Tibial artery (tissue), 4 donors: ENCODE measurements around the gene HOXA3.

Experiments
- DNase-seq, 2 donors: peaks; one replicate each; pipeline ENCODE4 v3.0.0-alpha.2; 2019
- H3K27ac ChIP-seq, 2 donors: fragments of 200-600 bp; sonication (generic) in 1 of 2; 1 replicate in 1 of 2; 2 replicates in 1 of 2; pipeline ENCODE4 v1.5.1; 2018 to 2019; ENCODE audit warnings: mild to moderate bottlenecking in 1 of 2
- H3K27me3 ChIP-seq, 2 donors: fragments of 200-600 bp; sonication (generic) in 1 of 2; one replicate each; pipeline versions ENCODE4 v1.5.1 to v1.6.0; 2016 to 2019
- H3K36me3 ChIP-seq, 3 donors: fragments of 200-600 bp; sonication (generic) in 2 of 3; one replicate each; pipeline ENCODE4 v1.5.1; 2016 to 2019; ENCODE audit warnings: mild to moderate bottlenecking in 2 of 3
- H3K4me1 ChIP-seq, 4 donors: fragments of 200-600 bp; sonication (generic) in 2 of 4; 1 replicate in 3 of 4; 2 replicates in 1 of 4; pipeline ENCODE4 v1.5.1; 2016 to 2019
- H3K4me3 ChIP-seq, 2 donors: fragments of 200-600 bp; sonication (generic) in 1 of 2; 1 replicate in 1 of 2; 2 replicates in 1 of 2; pipeline ENCODE4 v1.5.1; 2018 to 2019; ENCODE audit warnings: mild to moderate bottlenecking in 2 of 2
- H3K9me3 ChIP-seq, 3 donors: fragments of 200-600 bp; sonication (generic) in 1 of 3; one replicate each; pipeline ENCODE4 v1.5.1; 2016 to 2019
- CTCF ChIP-seq, 2 experiments: fragments of 200-600 bp in 1 of 2; fragments of 450-650 bp in 1 of 2; IDR thresholded peaks; one replicate each; pipeline ENCODE4 v1.5.1; 2017 to 2019; ENCODE audit warnings: antibody characterized with exemption in 2 of 2, mild to moderate bottlenecking in 1 of 2, moderate library complexity in 1 of 2
- intact Hi-C: fragments of 100-400 bp; cut with DNase I; formaldehyde crosslinking; loops from one replicate; pipeline ENCODE4 v1.15.0; 2023; ENCODE audit warnings: low total_unique reads

Gene HOXA3

GRCh38 chr7:27191161-27191731, 38.9 kb upstream of the HOXA3 start:
- intact Hi-C loops, result loop anchor here (10.0 kb wide), 2 partner anchors 734 to 904 kb away; no protein-coding TSS in a partner anchor
- Histone ChIP-seq H3K27ac (no peak overlapping the region), H3K27me3 (peaks cover 0 to 90% of the 10 kb centered on the region in 2 donors), H3K4me3 (no peak overlapping the region), H3K4me1 (peaks cover 0 to 13% (median 8%) of the 10 kb centered on the region in 4 donors), H3K9me3 (no peaks in the 10 kb centered on the region), H3K36me3 (no peaks in the 10 kb centered on the region)
- TF ChIP-seq CTCF (IDR thresholded peaks at IDR 0.05), result no peak
- DNase-seq, result peak; percentile 16 to 58

- Histone ChIP-seq H3K9me3 (no peaks in the 10 kb centered on the region), H3K4me1 (peaks cover 0 to 16% (median 8%) of the 10 kb centered on the region in 4 donors), H3K27ac (no peak overlapping the region), H3K36me3 (no peaks in the 10 kb centered on the region), H3K4me3 (no peak overlapping the region), H3K27me3 (peaks cover 0 to 91% of the 10 kb centered on the region in 2 donors)
- intact Hi-C loops, result loop anchor here (10.0 kb wide), 2 partner anchors 735 to 905 kb away; no protein-coding TSS in a partner anchor
- TF ChIP-seq CTCF (IDR thresholded peaks at IDR 0.05), result no peak
- DNase-seq, result peak; percentile 13 to 39
Measured at GRCh38 chr7:27189997-27190748, 37.8 kb upstream of the HOXA3 start.

- no peak overlapping the region for H3K4me3 ChIP-seq
- peaks cover 0 to 91% of the 10 kb centered on the region in 2 donors for H3K27me3 ChIP-seq
- H3K36me3 ChIP-seq, result no peaks in the 10 kb centered on the region
- no peak for TF ChIP-seq CTCF (IDR thresholded peaks at IDR 0.05)
- no peak overlapping the region for H3K27ac ChIP-seq
- peak; percentile 16 to 57 for DNase-seq
- no peaks in the 10 kb centered on the region for H3K9me3 ChIP-seq
- intact Hi-C loops, result no loop called here
- H3K4me1 ChIP-seq, result peaks cover 0 to 22% (median 12%) of the 10 kb centered on the region in 4 donors
Measured at GRCh38 chr7:27189295-27189996, 37.1 kb upstream of the HOXA3 start.

- Histone ChIP-seq H3K27me3 (peaks cover 0 to 91% of the 10 kb centered on the region in 2 donors), H3K36me3 (no peaks in the 10 kb centered on the region), H3K4me1 (peaks cover 0 to 30% (median 20%) of the 10 kb centered on the region in 4 donors), H3K9me3 (no peaks in the 10 kb centered on the region), H3K4me3 (peak overlapping the region; percentile 3 to 4), H3K27ac (peak overlapping the region in 1 of 2 donors; percentile 44)
- no peak for TF ChIP-seq CTCF (IDR thresholded peaks at IDR 0.05)
- DNase-seq, result peak; percentile 38 to 66
- intact Hi-C loops, result no loop called here
Measured at GRCh38 chr7:27188386-27189294, 36.3 kb upstream of the HOXA3 start.
